Brain microvascular endothelial cell (primary cell): ENCODE data around the gene SELL.
"Not testable (repeated sequence)": the region's sequence is repeated elsewhere in the genome, so short reads cannot be mapped to it uniquely, and the experiment has no call there.

ENCODE experiments used
- DNase-seq: peaks from one replicate; pipeline ENCODE4 v3.0.0-alpha.2; 2020
- H3K27ac ChIP-seq: fragments of 250-450 bp; sonication (Bioruptor Pico); 2 replicates; pipeline ENCODE4 v1.5.1; 2020; ENCODE audit warnings: mild to moderate bottlenecking, moderate library complexity
- H3K27me3 ChIP-seq: fragments of 250-450 bp; sonication (Bioruptor Pico); replicated peaks from 2 replicates; pipeline ENCODE4 v1.5.1; 2020; ENCODE audit warnings: mild to moderate bottlenecking
- H3K36me3 ChIP-seq: fragments of 250-450 bp; sonication (Bioruptor Pico); replicated peaks from 2 replicates; pipeline ENCODE4 v1.5.1; 2020; ENCODE audit warnings: mild to moderate bottlenecking
- H3K4me3 ChIP-seq: 2 replicates; pipeline ENCODE4 v1.5.1; 2011; ENCODE audit warnings: low read depth, mild to moderate bottlenecking, control low read depth, low read length, moderate library complexity
- in situ Hi-C: cut with HindIII; loops from 2 replicates; pipeline ENCODE4 v1.10.0; 2017; ENCODE audit warnings: low sequenced_read_pairs, low pct_ligation_motif_present
- TF ChIP-seq, protein P1 (sequence below): IDR thresholded peaks from 2 replicates; pipeline ENCODE4 v1.5.1; 2011; ENCODE audit warnings: low read depth, mild to moderate bottlenecking, moderate library complexity, low read length, control low read depth, inconsistent platforms; ENCODE audit errors: missing control alignments

The SELL gene

DNA sequence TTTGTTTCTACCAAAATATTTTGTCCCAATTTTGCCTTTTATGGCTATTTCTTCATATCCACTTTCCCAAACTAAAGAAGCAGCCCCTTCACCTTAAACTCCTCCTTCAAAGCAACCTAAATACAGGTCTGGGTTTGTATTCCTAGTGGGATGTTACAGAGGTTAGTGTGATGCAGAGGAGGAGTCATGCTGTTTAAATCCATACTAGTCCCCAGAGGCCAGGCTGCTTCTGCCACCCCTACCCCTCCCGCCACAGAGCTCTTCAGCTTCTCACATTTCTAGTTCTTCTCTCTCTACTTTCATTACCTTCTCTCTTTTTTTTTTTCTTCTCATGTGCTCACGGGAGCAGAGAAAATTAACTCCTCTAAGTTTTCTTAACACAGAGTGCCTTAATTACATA lies 29.3 kb downstream of the SELL start:
- Histone ChIP-seq H3K27me3 (peaks cover 4% of the 10 kb centered on the region), H3K36me3 (no peaks in the 10 kb centered on the region), H3K4me3 (no peak overlapping the region), H3K27ac (no peak overlapping the region)
- DNase-seq, result no peak
- in situ Hi-C loops, result no loop called here
- TF ChIP-seq, protein P1, sequence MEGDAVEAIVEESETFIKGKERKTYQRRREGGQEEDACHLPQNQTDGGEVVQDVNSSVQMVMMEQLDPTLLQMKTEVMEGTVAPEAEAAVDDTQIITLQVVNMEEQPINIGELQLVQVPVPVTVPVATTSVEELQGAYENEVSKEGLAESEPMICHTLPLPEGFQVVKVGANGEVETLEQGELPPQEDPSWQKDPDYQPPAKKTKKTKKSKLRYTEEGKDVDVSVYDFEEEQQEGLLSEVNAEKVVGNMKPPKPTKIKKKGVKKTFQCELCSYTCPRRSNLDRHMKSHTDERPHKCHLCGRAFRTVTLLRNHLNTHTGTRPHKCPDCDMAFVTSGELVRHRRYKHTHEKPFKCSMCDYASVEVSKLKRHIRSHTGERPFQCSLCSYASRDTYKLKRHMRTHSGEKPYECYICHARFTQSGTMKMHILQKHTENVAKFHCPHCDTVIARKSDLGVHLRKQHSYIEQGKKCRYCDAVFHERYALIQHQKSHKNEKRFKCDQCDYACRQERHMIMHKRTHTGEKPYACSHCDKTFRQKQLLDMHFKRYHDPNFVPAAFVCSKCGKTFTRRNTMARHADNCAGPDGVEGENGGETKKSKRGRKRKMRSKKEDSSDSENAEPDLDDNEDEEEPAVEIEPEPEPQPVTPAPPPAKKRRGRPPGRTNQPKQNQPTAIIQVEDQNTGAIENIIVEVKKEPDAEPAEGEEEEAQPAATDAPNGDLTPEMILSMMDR, result no peak

DNA sequence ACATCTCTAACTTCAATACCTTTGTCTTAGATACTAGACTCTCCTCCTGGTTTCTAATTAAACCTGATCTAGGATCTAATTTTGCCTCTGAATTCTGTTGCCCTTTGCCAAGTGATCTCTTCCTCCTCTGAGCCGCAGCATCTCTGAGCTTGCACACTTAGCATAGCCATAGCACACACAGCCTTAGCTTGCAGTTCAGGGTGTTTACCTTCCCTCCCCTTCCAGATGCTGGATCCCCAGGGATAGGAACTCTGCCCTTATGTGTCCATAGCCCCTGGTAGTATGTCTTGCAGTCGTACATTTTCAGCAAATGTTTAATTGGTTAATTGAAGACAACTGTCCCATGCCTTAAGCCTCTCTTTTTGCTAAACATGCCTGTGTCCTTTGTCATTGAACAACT lies 30.3 kb downstream of the SELL start:
- in situ Hi-C loops, result no loop called here
- H3K4me3 ChIP-seq, result no peak overlapping the region
- H3K27me3 ChIP-seq, result peaks cover 4% of the 10 kb centered on the region
- TF ChIP-seq, protein P1, result no peak
- no peaks in the 10 kb centered on the region for H3K36me3 ChIP-seq
- no peak for DNase-seq
- no peak overlapping the region for H3K27ac ChIP-seq

- peaks cover 4% of the 10 kb centered on the region for H3K27me3 ChIP-seq
- H3K27ac ChIP-seq, result no peak overlapping the region
- H3K4me3 ChIP-seq, result no peak overlapping the region
- TF ChIP-seq, protein P1, result no peak
- in situ Hi-C loops, result no loop called here
- DNase-seq, result no peak
- no peaks in the 10 kb centered on the region for H3K36me3 ChIP-seq
Observed at GRCh38 chr1:169680377-169681019, 30.9 kb downstream of the SELL start.

DNA sequence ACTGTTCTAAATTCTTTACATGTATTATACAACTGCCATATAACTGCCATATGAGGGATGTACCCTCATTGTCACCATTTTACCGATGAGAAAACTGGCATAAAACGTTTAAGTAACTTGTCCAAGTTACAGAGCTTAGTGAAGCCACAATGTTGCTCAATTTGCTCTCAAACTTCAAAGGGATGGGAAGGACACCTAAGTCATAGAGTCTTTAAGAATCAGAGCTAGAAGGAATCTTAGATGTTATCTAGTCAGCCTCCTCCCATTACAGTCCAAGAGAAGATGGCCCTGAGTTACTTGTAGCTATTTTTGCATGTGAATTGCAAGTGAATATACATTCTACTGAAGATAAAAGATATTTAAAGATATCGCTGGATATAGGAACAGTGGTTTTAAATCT lies 31.7 kb downstream of the SELL start:
- no peak for DNase-seq
- H3K27ac ChIP-seq, result no peak overlapping the region
- in situ Hi-C loops, result no loop called here
- TF ChIP-seq, protein P1, result no peak
- no peaks in the 10 kb centered on the region for H3K36me3 ChIP-seq
- no peak overlapping the region for H3K4me3 ChIP-seq
- H3K27me3 ChIP-seq, result peaks cover 4% of the 10 kb centered on the region

- Histone ChIP-seq H3K36me3 (no peaks in the 10 kb centered on the region), H3K27ac (no peak overlapping the region), H3K27me3 (peaks cover 3% of the 10 kb centered on the region), H3K4me3 (no peak overlapping the region)
- DNase-seq, result peak; percentile 86
- TF ChIP-seq, protein P1, result no peak
- in situ Hi-C loops, result no loop called here
Observed at GRCh38 chr1:169676001-169676400, 35.4 kb downstream of the SELL start.

- H3K27ac ChIP-seq, result no peak overlapping the region
- no peaks in the 10 kb centered on the region for H3K36me3 ChIP-seq
- no peak for DNase-seq
- TF ChIP-seq, protein P1, result no peak
- no peaks in the 10 kb centered on the region for H3K27me3 ChIP-seq
- in situ Hi-C loops, result no loop called here
- no peak overlapping the region for H3K4me3 ChIP-seq
Observed at GRCh38 chr1:169670836-169671235, 40.6 kb downstream of the SELL start.

DNA sequence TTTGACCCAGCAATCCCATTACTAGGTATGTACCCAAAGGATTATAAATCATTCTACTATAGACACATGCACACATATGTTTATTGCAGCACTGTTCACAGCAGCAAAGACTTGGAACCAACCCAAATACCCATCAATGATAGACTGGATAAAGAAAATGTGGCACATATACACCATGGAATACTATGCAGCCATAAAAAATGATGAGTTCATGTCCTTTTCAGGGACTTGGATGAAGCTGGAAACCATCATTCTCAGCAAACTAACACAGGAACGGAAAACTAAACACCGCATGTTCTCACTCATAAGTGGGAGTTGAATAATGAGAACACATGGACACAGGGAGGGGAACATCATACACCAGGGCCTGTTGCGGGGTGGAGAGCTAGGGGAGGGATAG lies 41.2 kb downstream of the SELL start:
- H3K27ac ChIP-seq, in situ Hi-C loops, H3K4me3 ChIP-seq, H3K27me3 ChIP-seq, DNase-seq, H3K36me3 ChIP-seq: not testable (repeated sequence)

GRCh38 chr1:169667699-169668596 lies 43.5 kb downstream of the SELL start:
- in situ Hi-C loops, H3K27ac ChIP-seq, DNase-seq, H3K27me3 ChIP-seq, H3K36me3 ChIP-seq, H3K4me3 ChIP-seq: not testable (repeated sequence)
